Measurements from ENCODE around the gene PDGFB. TPM values are rescaled to one million over a fixed set of nuclear protein-coding genes. Genes with fewer than 3 reads are reported as not detected.

The PDGFB gene
- total RNA-seq, 1 experiment from 2014 or later, result 13.1 TPM

DNA sequence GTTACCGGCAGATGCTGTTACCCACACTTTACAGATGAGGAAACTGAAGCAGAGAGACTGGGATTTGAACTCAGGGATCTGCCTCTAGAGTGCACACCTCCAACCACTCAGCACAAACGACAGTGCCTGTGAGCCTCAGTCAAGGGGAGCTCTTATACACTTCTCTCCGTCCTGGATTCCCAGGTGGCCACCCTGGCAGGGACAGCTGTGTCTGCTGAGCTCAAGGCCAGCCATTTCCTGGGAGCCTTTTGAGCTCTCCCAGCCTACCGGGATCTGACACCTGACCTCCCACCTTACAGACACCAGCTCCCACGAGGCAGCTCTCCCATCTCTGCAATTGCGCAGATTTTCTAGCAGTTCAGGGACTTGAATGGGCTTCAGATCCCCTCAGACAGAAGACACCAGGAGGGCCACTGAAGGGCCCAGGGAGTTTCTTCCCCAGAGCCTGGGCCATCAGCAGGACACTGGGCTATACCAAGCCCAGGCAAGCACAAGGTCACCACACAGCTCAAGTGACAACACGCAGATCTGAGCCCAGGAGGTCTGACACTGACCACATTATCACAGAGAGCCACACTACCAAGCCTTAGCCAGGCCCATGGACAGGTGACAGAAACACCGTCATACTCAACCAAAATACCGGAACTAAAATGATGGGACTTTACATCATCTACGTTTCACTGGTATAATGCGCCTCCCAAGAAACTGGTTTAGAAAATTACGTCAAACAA is 17.1 kb downstream of the PDGFB start:
- no peak overlapping the region for H3K27ac ChIP-seq (ENCODE audit: low read depth, low read length)
- no peaks in the 10 kb centered on the region for H3K9me2 ChIP-seq (ENCODE audit: insufficient read depth)
- no peaks in the 10 kb centered on the region for H3K79me2 ChIP-seq (ENCODE audit: insufficient read depth, low read length)
- ATAC-seq (no peak), DNase-seq (ENCODE audit: low read depth, low spot score) (no peak)
- CTCF ChIA-PET, result no interaction called here
- H2AFZ ChIP-seq (ENCODE audit: low read depth, low read length, poor library complexity, severe bottlenecking), result no peak overlapping the region
- no peak overlapping the region for H3K4me3 ChIP-seq (replicated peaks in 1 of 2; ENCODE audit: low read depth in 1 of 2, low read length in 2 of 2)
- H3K4me2 ChIP-seq (ENCODE audit: low read length), result no peak overlapping the region
- RAD21 ChIA-PET (ENCODE audit: low non-redundant PET in 1 of 2, low total read pairs in 2 of 2, uncharacterized antibody in 2 of 2, unreplicated experiment in 2 of 2), result no interaction called here
- no peaks in the 10 kb centered on the region for H4K20me1 ChIP-seq (ENCODE audit: insufficient read depth)
- POLR2A ChIA-PET, result no interaction called here
- no peaks in the 10 kb centered on the region for H3K27me3 ChIP-seq (ENCODE audit: insufficient read depth, low read length)
- no peak overlapping the region for H3K9ac ChIP-seq (ENCODE audit: low read length)
- BruUV-seq (replicated peaks), result no TSS peak
- intact Hi-C loops (cut with micrococcal nuclease), result no loop called here
- H3K9me3 ChIP-seq (ENCODE audit: control insufficient read depth in 1 of 2, insufficient read depth in 1 of 2, low read depth in 1 of 2, low read length in 2 of 2), result no peaks in the 10 kb centered on the region
- peaks cover 2 to 27% of the 10 kb centered on the region in 2 experiments; a peak in 1 of 4 replicates for H3K36me3 ChIP-seq (ENCODE audit: control insufficient read depth in 1 of 2, insufficient read depth in 2 of 2, low read length in 2 of 2)
- TF ChIP-seq CEBPB (IDR thresholded peaks at IDR 0.05; ENCODE audit: low read depth) (no peak), TCF7L2 (IDR thresholded peaks at IDR 0.05; ENCODE audit: borderline replicate concordance, extremely low read depth, insufficient read depth, insufficient read length) (no peak), SRF (IDR thresholded peaks at IDR 0.05; ENCODE audit: low read depth) (no peak)
- TF ChIP-seq, protein P1, sequence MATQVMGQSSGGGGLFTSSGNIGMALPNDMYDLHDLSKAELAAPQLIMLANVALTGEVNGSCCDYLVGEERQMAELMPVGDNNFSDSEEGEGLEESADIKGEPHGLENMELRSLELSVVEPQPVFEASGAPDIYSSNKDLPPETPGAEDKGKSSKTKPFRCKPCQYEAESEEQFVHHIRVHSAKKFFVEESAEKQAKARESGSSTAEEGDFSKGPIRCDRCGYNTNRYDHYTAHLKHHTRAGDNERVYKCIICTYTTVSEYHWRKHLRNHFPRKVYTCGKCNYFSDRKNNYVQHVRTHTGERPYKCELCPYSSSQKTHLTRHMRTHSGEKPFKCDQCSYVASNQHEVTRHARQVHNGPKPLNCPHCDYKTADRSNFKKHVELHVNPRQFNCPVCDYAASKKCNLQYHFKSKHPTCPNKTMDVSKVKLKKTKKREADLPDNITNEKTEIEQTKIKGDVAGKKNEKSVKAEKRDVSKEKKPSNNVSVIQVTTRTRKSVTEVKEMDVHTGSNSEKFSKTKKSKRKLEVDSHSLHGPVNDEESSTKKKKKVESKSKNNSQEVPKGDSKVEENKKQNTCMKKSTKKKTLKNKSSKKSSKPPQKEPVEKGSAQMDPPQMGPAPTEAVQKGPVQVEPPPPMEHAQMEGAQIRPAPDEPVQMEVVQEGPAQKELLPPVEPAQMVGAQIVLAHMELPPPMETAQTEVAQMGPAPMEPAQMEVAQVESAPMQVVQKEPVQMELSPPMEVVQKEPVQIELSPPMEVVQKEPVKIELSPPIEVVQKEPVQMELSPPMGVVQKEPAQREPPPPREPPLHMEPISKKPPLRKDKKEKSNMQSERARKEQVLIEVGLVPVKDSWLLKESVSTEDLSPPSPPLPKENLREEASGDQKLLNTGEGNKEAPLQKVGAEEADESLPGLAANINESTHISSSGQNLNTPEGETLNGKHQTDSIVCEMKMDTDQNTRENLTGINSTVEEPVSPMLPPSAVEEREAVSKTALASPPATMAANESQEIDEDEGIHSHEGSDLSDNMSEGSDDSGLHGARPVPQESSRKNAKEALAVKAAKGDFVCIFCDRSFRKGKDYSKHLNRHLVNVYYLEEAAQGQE (IDR thresholded peaks at IDR 0.05; ENCODE audit: low read depth), result no peak
- no peaks in the 10 kb centered on the region for H3K4me1 ChIP-seq (ENCODE audit: control insufficient read depth in 1 of 2, insufficient read depth in 2 of 2, low read length in 2 of 2)

DNA sequence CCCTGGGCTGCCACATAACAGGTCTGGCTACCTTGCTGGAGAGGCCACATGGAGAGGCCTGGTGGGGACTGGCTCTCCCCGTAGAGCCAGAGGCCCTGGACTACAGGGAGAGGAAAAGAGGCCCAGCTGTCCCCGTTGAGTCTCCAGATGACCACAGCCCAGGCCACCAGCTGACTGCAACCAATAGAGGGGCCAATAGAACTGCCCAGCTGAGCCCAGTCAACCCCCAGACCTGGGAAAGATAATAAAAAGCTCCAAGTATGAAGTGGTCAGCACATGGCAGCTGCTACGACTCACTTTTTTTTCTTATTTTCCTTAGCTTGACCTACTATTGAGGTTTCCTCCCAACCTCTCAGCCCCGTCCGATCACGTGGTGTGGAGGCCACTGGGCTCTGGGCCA is 18.4 kb downstream of the PDGFB start:
- CTCF ChIA-PET, result no interaction called here
- BruUV-seq (replicated peaks), result no TSS peak
- intact Hi-C loops (cut with micrococcal nuclease), result no loop called here
- TF ChIP-seq SRF (IDR thresholded peaks at IDR 0.05; ENCODE audit: low read depth) (no peak), YY1 (IDR thresholded peaks at IDR 0.05; ENCODE audit: extremely low read depth, insufficient replicate concordance, low read depth, low read length) (no peak), TCF7L2 (IDR thresholded peaks at IDR 0.05; ENCODE audit: borderline replicate concordance, extremely low read depth, insufficient read depth, insufficient read length) (no peak), ELF1 (IDR thresholded peaks at IDR 0.05; ENCODE audit: borderline replicate concordance, low read depth) (no peak), POLR2A (IDR thresholded peaks at IDR 0.05; ENCODE audit: borderline replicate concordance, extremely low read depth, insufficient read depth, insufficient read length) (no peak), POLR2AphosphoS5 (IDR thresholded peaks at IDR 0.05; ENCODE audit: low read depth, low read length) (no peak), EGR1 (IDR thresholded peaks at IDR 0.05; ENCODE audit: low read depth) (no peak), EZH2 (IDR thresholded peaks at IDR 0.05) (no peak)
- TF ChIP-seq, protein P1 (IDR thresholded peaks at IDR 0.05; ENCODE audit: low read depth), result no peak
- TF ChIP-seq, protein P2, sequence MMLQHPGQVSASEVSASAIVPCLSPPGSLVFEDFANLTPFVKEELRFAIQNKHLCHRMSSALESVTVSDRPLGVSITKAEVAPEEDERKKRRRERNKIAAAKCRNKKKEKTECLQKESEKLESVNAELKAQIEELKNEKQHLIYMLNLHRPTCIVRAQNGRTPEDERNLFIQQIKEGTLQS (IDR thresholded peaks at IDR 0.05), result no peak

More for the DNA sequence above, 18.4 kb downstream of the PDGFB start:
- Histone ChIP-seq H3K36me3 (ENCODE audit: control insufficient read depth in 1 of 2, insufficient read depth in 2 of 2, low read length in 2 of 2) (peaks cover 2 to 23% of the 10 kb centered on the region in 2 experiments; a peak in 1 of 4 replicates), H3K9me2 (ENCODE audit: insufficient read depth) (no peaks in the 10 kb centered on the region), H3K4me3 (replicated peaks in 1 of 2; ENCODE audit: low read depth in 1 of 2, low read length in 2 of 2) (no peak overlapping the region), H3K4me1 (ENCODE audit: control insufficient read depth in 1 of 2, insufficient read depth in 2 of 2, low read length in 2 of 2) (no peaks in the 10 kb centered on the region; a peak in 1 of 4 replicates), H2AFZ (ENCODE audit: low read depth, low read length, poor library complexity, severe bottlenecking) (no peak overlapping the region), H3K79me2 (ENCODE audit: insufficient read depth, low read length) (no peaks in the 10 kb centered on the region), H3K27ac (ENCODE audit: low read depth, low read length) (no peak overlapping the region), H3K9me3 (ENCODE audit: control insufficient read depth in 1 of 2, insufficient read depth in 1 of 2, low read depth in 1 of 2, low read length in 2 of 2) (no peaks in the 10 kb centered on the region), H3K9ac (ENCODE audit: low read length) (no peak overlapping the region), H3K4me2 (ENCODE audit: low read length) (no peak overlapping the region), H3K27me3 (ENCODE audit: insufficient read depth, low read length) (no peaks in the 10 kb centered on the region), H4K20me1 (ENCODE audit: insufficient read depth) (no peaks in the 10 kb centered on the region)
- ChIA-PET RAD21 (ENCODE audit: low non-redundant PET in 1 of 2, low total read pairs in 2 of 2, uncharacterized antibody in 2 of 2, unreplicated experiment in 2 of 2) (no interaction called here), POLR2A (no interaction called here)
- DNase-seq (ENCODE audit: low read depth, low spot score), result no peak
- no peak for ATAC-seq

Data from HCT116 (cell line).